Stimulated activated CD8-positive, alpha-beta memory T cell treated with anti-CD3 and anti-CD28 coated beads, Interleukin-12 subunit alpha, Interleukin-12 subunit beta, amount 100 ng/mL, for 1 hour (primary cell): Measurements from ENCODE around the gene XCL1.
"Not testable (repeated sequence)": the region's sequence is repeated elsewhere in the genome, so short reads cannot be mapped to it uniquely, and the experiment has no call there.

Experiments used
- DNase-seq: peaks from one replicate; pipeline ENCODE4 v3.0.0-alpha.2; 2020; ENCODE audit warnings: low read depth

Gene XCL1

GRCh38 chr1:168576245-168576688 lies at the start of gene XCL1:
XCL1 (plus strand) TSS chr1:168576605; CDS start chr1:168576638, 33 bp downstream.
- DNase-seq = not testable (repeated sequence)

GRCh38 chr1:168529518-168529917 lies 46.9 kb upstream of the XCL1 start:
- DNase-seq = no peak

DNA sequence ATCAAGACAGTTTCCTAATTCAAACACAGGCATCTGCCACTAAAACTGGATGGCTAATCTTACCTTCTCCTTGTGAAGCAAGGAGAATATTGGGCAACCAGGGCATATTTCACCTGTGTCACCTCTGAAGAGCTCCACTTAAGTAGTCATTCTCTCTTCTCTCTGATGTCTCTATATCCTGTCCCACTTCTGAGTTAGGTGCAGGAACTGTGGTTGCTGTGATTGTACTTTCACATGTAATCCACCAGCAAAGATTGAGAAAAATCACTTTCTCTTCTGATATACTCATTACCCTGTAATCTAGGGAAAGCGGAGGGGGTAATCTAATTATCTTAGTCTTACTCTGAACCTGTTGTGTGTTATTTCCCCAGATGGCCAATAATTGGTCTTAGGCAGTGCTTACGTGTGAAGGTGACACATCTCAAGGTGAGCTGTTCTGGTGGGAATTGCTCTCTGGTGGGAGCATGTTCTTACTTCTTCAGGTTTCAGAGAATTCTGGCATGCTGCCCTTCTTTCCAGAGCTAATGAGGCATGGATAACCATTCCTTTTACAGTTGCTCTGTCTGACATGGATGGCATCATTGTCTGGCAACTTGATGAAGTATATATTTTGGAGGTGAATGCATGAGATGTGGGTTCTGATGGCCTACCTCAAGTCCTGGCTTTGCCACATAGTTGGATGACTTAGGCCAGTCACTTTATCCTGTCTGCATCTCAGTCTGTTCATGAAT lies 44.6 kb upstream of the XCL1 start:
- DNase-seq = no peak

- DNase-seq = no peak
These were observed 40.9 kb upstream of the XCL1 start for GRCh38 chr1:168535536-168535935.

- not testable (repeated sequence) for DNase-seq
These were observed 35.6 kb upstream of the XCL1 start for GRCh38 chr1:168540798-168541197.

- not testable (repeated sequence) for DNase-seq
These were observed 33.4 kb upstream of the XCL1 start for GRCh38 chr1:168542978-168543377.

DNA sequence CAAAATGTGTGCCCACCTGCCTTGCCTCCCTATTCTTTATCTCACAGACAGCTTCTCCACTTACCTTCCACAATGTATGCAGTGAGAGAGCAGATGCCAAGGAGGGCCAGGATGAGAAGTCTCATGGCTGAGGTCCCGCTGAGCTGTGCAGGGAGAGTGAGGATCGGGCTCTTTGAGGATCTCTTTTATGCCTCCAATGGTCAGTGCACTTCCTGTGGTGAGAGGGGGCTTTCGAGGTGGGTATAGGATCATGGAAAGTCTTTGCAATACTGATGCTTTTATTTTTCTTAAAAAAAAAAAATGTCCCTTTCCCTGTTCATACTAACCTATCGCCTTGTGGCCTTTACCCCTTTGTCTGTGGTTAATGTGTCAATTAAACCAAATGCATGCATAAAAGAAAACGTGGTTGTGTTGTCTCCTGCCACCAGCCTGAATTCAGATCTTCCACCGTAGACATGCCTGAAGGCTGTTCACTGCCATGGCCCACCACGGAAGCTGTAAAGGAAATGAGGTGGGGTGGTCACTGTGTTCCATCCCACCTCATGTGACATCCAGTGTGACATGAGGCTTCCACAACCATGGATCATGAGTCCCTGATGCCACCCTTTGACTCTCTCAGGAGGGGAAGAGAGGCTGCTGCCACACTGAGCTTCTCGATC lies 32.4 kb upstream of the XCL1 start, which contains the start of gene XCL2:
XCL2 (minus strand) TSS at position 158 of the 659 bp plus-strand sequence; CDS start at position 125, 33 bp downstream.
- not testable (repeated sequence) for DNase-seq

DNA sequence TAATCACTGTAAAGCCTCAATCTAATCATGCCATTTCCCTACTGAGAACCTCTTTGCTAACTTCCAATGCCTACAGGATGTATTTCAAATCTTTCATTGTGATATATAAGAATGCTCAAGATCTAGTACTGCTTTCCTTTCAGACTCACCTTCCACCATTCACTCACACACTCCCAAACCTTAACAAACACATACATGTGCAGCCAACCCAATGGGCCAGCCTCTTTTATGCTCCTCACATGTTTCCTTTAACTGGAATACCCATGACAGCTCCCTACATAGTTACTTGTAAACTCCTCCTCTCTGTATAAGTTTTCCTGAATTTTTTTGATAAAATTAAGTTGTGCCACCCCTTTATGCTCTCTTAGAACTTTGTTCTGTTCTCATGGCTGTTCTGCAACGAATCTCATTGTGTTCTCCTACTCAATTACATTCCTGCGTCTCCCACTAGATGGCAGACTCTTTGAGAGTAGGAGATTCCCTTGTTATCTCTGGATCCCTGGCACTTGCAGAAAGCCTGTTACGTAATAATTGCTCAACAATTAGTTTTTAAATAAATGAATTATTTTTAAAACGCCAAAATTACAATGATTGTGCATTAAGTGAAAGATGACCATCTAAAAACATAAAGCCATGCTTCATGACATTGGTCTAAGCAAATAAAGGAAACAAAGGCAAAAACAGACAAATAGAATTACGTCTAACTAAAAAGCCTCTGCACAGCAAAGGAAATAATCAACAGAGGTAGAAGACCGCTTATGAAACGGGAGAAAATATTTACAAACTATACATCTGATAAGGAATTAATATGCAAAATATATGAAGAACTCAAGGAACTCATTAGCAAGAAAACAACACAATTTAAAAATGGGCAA lies 30.5 kb upstream of the XCL1 start:
- not testable (repeated sequence) for DNase-seq

DNA sequence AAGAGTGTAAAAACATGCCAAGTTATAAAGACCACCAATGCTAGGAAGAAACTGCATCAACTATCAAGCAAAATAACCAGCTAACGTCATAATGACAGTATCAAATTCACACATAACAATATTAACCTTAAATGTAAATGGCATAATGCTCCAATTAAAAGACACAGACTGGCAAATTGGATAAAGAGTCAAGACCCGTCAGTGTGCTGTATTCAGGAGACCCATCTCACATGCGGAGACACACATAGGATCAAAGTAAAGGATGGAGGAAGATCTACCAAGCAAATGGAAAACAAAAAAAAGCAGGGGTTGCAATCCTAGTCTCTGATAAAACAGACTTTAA lies 29.9 kb upstream of the XCL1 start:
- DNase-seq = not testable (repeated sequence)

- DNase-seq = no peak
These were observed 25.4 kb upstream of the XCL1 start for GRCh38 chr1:168550971-168551370.

DNA sequence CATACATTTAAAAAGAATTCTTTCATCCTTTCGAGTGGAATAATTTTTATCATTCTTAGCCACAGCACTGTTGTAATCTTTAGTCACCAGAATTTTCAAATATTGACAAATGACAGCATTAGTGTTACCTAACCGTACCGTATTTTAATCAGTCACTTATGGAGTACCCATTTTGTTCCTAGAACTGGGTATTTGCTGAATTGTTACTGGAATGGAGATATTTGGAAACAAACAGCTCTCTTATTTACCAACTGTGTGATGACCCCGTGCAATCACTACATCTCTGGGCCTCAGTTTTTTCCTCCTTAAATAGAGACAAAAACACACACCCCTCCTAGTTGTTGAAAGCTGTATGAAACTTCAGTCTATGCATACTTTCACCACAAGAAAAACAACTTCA lies 24.7 kb upstream of the XCL1 start:
- DNase-seq = no peak

GRCh38 chr1:168552961-168553360 lies 23.4 kb upstream of the XCL1 start:
- no peak for DNase-seq

DNA sequence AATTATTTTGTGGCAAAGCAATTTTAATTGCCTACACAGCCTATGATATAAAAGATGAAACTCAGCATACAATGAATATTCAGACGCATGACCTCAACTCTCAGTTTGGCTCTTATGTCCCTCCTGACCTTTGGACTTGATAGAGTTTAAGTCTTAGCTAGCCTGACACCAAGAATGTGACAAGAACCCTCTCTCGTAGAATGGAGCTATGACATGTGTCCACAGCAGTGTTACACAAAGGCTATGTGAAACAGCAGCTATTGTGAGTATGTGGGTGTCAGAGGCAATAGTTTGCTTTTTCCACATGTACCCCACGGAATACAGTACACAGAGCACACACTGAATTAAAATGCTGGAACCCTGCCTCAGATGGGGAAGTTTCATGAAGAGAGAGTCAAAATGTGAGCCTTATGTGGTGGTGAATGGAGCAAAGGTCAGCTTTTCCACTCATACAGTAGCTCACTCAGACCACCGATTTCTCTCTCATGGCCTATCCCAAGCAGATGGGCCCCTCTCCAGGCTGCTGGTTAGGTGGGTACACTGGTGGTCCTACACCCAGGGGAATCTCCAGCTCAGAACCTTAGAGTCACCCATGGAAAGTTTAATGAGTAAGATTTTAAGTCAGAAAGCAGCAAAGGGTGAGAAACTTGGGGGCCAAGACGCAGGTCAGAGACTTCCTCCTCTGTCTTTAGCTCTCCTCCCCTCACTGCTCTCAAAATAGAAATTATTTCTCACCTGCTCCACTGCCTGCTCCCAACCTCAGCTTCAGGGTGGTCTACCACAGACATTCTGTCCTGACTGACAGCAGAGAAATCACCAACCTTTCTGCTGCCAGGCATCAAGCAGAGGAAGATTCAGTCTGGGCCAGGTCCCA lies 22.5 kb upstream of the XCL1 start:
- DNase-seq = no peak

DNA sequence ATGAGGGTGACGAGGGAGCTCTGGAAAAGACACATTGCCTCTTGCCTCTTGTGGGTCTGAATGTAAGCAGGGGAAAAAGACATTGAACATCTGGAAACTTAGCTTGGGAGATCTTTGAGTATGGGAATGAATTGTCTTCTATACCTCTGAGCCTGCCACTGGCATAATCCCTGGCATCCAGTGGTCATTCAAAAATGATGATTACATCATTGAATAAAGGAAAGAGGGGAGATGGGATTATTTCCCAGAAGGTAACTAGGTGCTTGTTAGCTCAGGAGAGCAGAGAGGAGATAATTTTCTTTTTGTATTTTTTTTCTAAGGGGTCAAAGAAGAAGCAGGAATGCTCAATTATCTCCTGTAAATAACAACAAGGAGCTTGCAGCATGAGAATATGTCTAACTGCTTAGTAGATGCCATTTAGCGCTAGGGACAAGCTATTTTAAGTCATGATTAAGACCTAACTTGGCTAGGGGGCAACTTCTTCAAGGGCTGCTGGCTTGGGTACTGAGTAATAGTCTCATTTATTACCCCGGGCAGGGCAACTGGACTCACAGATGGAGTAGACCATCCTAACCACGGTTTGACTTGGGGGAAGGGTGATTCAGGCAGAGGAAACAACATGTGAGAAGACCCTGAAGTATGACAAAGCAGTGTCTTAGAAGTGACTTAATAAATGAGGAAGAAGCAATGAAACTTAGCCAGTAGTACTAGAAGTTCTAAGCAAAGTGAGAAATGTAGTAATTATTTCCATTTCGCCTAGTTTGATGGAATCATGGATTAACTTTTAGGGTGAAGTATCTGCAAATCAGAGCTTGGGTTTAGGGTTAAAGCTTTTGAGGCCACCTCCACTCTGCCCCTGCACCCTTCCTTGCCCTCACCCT lies 21.6 kb upstream of the XCL1 start:
- DNase-seq = no peak

DNA sequence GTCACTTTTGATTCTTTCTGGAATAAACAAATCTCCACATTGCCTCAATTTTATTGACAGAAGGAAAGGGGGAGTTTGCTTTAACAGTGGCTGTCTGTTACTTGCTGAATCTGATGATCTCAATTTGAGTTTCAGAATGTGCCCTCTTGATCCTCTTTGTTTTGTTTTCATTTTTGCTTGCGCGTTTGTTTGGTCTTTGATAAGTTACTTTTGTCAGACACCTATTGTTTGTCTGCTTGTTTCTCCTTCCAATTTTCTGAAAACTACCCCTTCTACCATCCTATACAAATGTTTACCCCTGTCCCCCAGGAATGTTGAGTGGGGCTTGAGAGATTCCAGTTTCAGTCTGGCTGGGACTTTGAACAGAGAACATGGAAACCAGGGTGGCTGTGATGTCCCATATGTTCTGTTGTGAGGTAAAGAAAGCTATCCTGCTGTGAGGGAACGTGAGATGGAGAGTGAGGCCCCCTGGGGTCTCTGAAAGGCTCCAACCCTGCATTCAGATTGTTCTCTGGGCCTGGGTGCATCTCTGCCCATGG lies 20.8 kb upstream of the XCL1 start:
- no peak for DNase-seq

DNA sequence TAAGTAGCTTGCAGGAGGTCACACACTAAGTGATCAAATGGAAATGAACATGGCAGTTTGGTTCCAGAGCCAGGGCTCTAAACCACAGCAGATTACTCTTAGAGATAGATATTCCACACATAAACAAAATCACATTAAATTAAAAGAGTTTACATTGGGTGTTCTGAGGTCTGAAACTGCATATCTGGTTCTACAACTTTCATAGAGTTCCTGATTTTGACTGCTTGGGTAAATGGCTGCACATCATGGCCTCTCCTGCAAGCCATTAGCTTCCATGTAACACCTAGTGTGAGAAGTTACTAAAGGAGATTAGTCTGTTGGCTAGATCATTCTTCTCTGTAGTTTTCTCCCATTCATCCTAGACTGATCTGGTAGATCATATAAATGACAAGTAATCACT lies 19.8 kb upstream of the XCL1 start:
- DNase-seq = no peak

DNA sequence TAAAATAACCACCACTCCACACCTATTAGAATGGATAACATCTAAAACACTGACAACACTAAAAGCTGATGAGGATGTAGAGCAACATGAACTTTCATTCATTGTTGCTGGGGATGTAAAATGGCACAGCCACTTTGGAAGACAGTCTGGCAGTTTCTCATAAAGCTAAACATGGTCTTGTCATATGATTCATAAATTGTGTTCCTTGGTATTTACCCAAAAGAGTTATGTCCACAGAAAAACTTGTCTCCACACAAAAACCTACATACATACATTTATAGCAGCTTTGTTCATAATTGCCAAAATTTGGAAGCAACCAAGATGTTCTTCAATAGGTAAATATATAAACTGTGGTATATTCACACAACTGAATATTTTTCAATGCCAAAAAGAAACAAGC lies 16.0 kb upstream of the XCL1 start:
- no peak for DNase-seq

- no peak for DNase-seq
These were observed 14.4 kb upstream of the XCL1 start for GRCh38 chr1:168561989-168562388.

DNA sequence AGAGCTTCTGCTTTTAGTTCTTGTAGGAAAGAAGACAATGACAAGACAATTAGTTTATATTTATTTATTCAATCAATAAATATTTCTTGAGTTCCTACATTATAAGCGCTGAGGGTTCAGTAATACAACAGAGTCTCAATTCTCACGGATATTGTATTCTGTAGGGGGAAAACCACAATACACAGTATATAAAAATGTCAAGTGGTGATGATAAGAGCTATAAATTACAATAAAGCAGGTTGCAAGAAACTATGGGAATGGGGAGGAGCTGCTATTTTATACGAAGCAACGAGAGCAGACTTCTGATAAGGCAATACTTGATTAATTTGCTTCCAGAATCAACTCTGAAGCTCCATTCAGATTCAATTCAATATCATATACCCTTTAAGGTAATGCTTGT lies 10.6 kb upstream of the XCL1 start:
- DNase-seq = no peak

- no peak for DNase-seq
These were observed 9.4 kb upstream of the XCL1 start for GRCh38 chr1:168567007-168567406.
